Fibroblast of peridontal ligament (primary cell): ENCODE measurements around the gene RTN4R.

Experiments used
- DNase-seq: peaks from one replicate; pipeline ENCODE4 v3.0.0-alpha.2; 2010; ENCODE audit errors: extremely low read depth

Gene RTN4R

DNA sequence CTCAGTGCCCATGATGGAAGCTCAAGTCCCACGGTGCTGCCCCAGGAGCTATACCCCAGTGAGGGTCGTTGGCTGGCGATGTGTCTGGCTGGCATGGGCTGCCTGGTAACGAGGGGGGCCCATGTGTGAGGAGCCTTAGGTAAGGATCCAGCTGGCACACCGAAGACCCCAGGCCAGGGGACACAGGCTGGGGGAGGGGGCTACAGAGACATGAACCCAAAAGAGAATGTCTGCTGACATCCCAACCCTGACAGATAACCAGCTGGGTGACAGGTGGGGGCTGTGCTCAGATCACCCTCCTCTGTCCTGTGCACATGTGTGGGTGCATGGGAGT is 39.2 kb downstream of the RTN4R start:
- DNase-seq: no peak

DNA sequence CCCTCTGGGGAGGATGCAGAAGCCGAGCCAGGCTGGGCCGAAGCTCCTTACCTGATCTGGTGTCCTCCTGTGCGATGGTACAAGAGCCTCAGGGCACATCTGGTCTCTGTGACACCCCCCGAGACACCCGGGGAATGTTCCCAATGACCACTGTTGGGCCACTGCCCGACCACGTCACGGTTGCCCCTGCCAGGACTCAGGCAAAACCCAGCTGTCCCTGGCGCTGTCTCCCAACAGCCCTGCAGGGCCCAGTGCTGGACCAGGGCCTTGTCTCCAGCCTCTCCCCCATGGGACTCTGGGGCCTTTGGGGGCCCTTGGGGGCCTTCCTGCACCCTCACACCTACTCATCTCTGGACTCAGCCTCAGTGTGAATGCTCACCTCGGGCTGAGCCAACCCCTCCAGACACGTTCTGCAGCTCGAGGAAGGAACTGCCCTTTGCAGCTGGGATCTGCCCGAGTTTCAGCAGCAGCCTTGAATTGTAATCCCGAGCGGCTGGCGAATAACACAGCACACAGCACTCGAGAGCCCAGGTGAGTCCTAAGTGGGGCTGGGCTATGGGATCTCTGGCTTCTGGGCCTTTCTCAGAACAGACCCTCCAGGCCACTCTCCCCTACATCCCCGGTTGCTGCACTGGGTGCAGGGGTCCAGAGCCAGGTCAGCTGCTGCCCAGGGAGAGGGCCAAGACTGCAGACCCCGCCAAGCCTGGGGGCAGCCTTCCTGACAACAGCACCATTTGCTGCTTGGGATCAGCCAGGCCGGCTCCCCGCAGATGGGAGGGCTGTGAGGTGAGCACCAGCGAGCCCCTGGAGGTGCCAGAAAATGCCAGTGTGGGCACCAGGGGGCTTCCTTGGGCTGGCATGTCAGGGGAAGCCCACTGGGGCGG is 39.8 kb downstream of the RTN4R start:
- no peak for DNase-seq

GRCh38 chr22:20227363-20227762 is 40.8 kb downstream of the RTN4R start:
- DNase-seq: no peak

DNA sequence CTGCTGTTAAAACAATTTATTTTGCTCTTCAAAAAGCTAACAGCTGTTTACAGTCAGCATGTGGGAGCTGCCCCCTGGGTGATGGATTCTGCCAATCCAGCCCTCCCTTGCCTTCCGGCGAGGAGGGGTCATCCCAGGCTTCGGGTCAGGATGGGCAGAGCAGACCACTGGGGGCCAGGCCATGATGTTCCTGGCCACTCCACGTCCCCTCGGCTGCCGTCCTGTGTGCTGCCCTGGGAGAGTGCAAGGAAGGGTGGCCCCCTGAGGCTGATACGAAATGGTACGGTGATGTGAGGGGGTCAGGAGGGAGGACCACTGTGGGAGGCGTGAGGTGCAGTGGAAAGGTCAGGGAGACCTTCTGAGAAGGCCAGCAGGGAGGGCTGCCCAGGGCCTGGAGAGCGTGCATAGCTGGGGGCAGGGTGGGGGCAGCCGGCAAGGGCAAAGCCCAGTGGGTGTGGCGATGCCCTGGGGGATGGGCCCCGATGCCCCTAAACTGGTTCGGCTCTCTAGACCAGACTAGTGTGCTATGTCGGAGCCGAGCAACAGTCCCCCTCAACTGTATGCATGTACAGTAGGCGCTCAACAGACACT is 41.3 kb downstream of the RTN4R start:
- no peak for DNase-seq

DNA sequence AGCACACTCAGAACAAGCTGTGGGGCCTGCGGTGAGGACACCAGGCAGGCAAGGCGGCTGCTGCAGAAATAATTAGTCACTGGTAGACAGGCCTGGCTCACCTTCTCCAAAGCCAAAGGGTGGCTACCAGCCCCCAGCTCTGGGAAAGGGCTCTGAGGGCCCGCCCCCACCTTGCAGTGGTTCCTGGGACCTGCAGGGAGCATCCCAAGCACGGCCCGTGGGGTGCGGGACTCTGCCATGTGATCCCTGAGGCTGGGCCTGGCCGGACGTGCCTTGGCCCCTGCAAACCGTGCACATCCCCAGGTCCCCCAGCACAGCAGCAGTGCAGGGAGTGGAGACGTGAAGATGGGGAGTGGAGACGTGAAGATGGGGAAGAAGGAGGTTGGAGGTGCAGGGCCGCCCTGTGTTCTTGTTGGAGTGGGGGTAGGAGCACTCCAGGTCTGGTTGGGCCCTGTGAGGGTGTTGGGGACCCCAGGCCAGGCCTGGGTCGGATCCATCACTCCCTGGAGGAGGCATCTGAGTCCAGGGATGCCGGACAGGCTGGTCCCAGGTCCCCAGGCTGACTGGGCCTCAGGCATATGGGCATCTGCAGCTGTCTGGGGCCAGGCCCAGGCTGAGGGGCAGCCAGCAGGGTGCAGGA is 41.9 kb downstream of the RTN4R start:
- no peak for DNase-seq

- no peak for DNase-seq
Measured at GRCh38 chr22:20225693-20225966, 42.5 kb downstream of the RTN4R start.

DNA sequence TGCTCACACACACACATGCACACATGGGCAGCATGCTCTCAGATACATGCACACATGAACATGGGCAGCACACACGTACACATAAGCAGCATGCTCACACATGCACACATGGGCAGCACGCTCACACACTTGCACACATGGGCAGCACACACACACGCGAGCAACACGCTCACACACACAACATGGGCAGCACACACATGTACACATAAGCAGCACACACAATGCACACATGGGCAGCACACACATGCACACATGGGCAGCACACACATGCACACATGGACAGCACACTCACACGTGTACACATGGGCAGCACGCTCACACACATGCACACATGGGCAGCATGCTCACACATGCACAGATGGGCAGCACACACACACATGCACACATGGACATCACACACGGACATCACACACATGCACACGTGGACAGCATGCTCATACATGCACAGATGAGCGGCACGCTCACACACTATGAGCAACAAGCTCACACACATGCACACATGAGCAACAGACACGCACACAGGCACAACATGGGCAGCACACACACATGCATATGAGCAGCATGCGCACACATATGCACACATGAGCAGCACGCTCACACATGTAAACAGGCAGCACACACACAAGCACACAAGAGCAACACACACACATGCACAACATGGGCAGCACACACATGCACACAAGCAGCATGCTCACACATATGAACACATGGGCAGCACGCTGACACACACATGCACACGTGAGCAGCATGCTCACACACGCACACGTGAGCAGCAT is 43.0 kb downstream of the RTN4R start:
- no peak for DNase-seq

DNA sequence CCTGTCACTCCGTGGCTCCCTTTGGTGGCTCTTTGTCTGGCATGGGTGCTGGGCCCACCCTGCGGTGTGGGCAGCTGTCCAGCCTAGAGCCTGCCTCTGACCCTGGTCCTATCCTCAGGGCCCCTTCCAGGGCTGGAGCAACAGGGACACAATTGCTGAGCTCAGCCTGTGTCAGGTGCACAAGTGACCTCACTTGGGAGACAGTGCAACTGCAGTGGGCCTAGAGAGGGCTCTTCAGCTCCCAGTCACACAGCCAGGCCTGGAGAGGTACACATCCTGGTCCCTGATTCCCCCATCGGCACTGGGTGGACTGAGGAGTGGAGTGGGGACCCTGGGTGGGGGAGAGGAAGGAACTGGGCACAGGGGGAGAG is 43.9 kb downstream of the RTN4R start:
- DNase-seq: no peak

- no peak for DNase-seq
Measured at GRCh38 chr22:20223421-20224255, 44.5 kb downstream of the RTN4R start.

GRCh38 chr22:20222764-20223420 is 45.2 kb downstream of the RTN4R start:
- DNase-seq: no peak

DNA sequence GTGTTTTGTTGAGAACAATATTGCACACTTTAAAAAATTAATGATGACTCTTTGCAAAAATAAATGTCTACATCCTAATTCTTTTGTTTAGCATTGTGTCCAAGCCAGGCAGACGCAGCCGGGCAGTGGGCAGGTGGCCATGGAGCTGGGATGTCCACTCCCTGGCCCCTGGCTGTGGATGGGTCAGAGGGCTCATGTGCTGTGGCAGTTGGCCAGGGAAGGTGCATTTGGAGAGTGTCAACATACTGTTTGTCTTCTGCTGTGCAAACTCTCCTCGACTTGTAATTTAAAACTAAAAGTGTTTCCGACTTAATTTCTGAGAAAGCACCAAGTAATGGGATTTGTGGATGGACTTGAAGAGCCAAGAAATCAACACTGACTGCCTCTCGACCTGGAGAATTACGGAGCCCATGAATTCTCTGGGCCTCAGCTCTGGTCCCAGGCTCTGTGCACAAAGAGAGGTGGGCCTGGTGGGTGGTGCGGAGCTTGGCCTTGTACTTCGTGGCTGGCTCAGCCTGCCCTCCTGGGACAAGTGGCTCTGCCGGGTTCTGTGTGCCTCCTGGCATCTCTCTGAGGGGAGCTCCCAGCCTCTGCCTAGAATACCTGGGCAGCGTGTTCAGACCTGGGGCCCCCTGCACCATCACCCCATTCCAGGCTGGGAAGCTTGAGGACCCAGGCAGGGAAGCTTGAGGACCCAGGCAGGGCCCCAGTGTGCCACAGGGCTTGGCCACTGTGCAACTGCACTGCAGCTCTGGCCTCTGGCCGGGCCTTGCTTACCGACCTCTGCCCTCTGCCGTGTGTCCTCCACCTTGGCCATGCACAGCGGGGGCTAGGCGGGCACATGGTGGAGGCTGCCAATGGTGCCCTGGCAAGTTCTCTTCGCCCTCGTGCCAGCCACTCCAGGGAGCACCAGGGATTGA is 46.4 kb downstream of the RTN4R start:
- no peak for DNase-seq

GRCh38 chr22:20220629-20221026 is 47.5 kb downstream of the RTN4R start:
- DNase-seq: no peak

DNA sequence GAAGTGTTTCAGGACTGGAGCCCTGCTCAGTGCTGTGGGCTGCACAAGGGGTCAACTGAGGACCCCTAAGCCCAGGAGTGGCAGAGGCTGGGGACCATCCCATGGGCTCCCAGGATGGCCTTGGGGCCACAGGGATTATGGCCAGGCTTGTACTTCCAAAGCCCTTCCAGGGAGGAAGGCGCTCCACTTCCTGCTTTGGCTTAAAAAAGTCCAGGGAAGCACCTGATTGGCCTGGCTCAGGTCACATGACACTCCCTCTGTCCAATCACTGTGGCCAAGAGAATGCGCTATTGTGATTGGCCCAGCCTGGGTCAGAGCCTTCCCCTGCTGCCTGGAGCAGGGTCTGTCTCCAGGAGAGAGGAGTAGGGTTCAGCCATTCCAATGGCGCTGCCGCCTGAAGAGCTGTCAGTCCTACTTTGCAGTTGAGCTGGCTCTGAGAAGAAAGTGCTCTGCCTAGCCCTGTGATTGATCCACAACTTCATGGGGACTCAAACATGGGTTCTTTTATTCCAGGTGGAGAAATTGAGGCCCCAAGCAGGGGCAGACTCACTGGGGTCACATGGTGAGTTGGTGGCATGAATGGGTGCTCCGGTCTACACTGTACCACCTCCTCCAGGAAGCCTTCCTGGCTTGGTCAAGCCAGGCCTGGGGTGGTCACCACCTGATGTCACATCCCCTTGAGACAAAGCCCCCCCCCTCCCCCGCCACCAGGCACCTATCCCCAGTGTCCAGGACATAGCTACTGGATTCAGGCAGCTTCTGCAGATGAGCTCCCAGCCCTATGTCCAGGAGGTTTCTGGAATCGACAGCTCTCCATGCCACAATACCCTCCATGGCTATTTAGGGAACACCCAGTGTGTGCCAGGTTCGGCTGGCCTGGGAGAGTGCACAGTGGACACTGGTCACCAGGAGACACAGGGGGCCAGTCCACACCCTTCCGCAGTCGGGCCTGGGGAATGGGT is 48.2 kb downstream of the RTN4R start:
- DNase-seq: no peak

DNA sequence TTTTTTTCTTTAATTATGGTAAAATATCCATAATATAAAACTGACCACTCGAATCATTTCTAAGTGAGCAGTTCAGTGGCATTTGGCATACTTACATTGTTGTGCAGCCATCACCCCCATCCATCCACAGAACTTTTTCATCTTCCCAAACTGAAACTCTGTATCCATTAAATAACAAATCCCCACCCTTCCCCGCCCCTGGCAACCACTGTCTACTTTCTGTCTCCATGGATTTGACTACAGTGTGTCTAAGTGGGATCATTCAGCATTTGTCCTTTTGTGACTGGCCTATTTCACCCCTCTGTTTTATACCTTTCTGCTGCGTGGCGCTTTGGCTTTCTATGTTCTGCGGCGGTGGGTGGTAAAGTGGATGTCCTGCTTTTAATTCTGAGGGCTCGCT is 49.1 kb downstream of the RTN4R start:
- no peak for DNase-seq

DNA sequence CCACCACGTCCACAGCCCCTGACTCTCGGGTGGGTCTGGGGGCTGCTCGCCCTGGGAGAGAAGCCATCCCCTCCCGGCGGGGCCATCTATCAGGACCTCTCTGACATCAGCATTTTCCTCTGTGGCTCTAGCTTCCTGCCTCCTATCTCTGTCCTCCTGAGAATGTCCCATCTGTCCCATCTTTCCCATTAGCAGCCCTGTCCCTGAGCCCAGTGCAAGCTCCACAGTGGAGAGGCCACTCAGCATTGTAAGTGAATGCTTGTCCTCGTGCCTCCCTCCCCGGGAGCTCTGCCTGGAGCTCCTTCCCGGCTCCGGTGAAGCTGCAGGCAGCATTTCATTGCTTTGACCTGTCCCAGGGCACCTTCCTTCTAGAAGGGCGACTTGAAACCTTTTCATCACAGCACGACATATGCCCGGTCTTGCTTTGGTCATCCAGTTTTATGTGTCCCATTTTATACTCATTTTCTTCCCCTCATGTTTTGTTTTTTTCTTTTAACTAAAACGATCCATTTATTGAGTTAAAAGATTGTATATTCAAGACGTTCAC is 49.7 kb downstream of the RTN4R start:
- DNase-seq: no peak

DNA sequence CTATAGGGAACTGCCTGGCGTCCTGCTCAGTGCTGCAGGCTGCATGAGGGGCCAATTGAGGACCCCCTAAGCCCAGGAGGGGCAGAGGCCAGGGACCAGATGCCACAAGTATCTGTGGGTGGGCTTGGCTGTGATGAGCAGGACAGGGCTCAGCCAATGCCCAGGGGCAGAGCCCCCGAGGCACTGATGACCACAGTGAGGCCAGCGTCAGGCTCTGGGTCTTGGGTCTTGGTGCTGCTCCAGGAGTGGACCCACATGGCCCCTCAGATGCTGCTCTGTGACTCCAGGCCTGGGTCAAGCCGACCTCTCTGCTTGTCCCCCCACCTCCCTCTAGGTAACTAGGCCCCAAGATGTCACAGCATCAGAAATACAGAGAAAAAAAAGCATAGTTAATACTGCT is 50.6 kb downstream of the RTN4R start:
- no peak for DNase-seq

GRCh38 chr22:20216863-20217499 is 51.1 kb downstream of the RTN4R start:
- no peak for DNase-seq

DNA sequence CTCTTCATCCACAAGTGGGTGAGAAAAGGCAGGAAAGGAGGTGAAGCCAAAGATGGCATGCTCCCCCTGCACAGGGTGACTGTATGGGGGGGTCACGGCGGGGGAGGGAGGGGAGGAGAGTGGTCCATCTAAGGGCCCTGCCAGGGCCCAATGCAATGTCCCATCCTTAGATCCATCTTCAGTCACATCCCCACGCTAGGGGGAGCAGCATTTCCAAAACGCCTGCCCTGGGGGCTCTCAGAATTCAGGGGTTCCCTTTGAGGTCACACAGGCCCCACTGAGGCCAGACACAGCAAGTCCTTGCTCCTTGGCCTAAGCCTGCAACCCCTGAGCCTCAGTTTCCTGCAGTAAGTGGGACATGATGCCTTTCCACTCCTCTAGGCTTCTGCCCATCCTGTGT is 52.4 kb downstream of the RTN4R start:
- no peak for DNase-seq
